PFSK-1 (cell line): ENCODE results near the gene TUBGCP3.

Experiments used
- FOXP2 ChIP-seq: optimal IDR thresholded peaks from 2 replicates; pipeline ENCODE3; 2011; ENCODE audit warnings: borderline replicate concordance, control low read depth, inconsistent platforms; ENCODE audit not compliant: insufficient read depth; ENCODE audit errors: extremely low read length, extremely low read depth
- POLR2AphosphoS5 ChIP-seq: IDR thresholded peaks from 2 replicates; pipeline ENCODE4 v1.6.1; 2012; ENCODE audit warnings: low read depth, mild to moderate bottlenecking, control low read depth, low read length, moderate library complexity
- SIN3A ChIP-seq: IDR thresholded peaks from 2 replicates; pipeline ENCODE4 v1.6.1; 2012; ENCODE audit warnings: mild to moderate bottlenecking, low read length, moderate library complexity, borderline replicate concordance; ENCODE audit not compliant: insufficient read depth
- TAF1 ChIP-seq: IDR thresholded peaks from 2 replicates; pipeline ENCODE4 v1.6.1; 2012; ENCODE audit warnings: low read length, control low read depth, borderline replicate concordance; ENCODE audit not compliant: insufficient read depth
- TF ChIP-seq, protein P1 (sequence below), 2 experiments: IDR thresholded peaks; 2 replicates each; pipeline versions ENCODE4 v1.6.1 to v1.8.0; 2011 to 2012; ENCODE audit warnings: low read depth in 2 of 2, low read length in 2 of 2, control low read depth in 1 of 2, inconsistent platforms in 1 of 2, mild to moderate bottlenecking in 1 of 2, moderate library complexity in 1 of 2; ENCODE audit not compliant: insufficient read depth in 1 of 2

TUBGCP3 gene

DNA sequence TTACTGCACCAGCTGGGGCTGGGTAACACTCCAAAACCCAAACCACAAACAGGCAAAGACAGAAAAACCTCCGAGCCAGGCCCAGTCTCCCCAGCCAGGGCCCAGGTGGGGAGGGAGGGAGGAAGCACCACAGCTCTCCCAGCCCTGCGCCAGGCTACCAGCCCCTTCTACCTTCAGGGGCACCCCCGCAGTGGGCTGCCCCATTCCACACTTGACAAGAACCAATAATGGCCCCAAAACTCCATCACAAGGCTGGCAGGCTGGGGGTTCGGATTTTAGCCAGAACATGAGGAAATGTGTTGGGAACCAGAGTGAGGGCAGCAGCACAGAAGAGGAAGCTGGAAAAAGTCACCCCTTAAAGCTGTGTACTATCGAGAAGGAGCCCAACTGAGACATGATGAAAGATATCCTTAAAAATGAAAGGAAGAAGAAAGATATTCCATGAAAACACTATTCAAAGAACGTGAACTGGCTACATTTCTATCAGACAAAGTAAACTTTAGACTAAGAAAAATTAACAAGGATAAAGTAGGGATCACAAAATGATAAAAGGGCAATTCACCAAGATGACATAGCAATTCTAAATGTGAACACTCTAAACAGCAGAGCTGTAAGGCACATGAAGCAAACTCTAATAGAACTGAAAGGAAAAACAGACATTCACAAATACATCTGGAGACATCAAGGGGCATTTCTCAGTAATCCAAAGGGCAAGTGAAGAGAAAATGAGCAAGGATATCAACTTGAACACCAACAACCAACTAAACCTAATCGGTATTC lies 12.9 kb downstream of the TUBGCP3 start:
- TF ChIP-seq FOXP2 (no peak), SIN3A (no peak), POLR2AphosphoS5 (no peak), TAF1 (no peak)
- TF ChIP-seq, protein P1, sequence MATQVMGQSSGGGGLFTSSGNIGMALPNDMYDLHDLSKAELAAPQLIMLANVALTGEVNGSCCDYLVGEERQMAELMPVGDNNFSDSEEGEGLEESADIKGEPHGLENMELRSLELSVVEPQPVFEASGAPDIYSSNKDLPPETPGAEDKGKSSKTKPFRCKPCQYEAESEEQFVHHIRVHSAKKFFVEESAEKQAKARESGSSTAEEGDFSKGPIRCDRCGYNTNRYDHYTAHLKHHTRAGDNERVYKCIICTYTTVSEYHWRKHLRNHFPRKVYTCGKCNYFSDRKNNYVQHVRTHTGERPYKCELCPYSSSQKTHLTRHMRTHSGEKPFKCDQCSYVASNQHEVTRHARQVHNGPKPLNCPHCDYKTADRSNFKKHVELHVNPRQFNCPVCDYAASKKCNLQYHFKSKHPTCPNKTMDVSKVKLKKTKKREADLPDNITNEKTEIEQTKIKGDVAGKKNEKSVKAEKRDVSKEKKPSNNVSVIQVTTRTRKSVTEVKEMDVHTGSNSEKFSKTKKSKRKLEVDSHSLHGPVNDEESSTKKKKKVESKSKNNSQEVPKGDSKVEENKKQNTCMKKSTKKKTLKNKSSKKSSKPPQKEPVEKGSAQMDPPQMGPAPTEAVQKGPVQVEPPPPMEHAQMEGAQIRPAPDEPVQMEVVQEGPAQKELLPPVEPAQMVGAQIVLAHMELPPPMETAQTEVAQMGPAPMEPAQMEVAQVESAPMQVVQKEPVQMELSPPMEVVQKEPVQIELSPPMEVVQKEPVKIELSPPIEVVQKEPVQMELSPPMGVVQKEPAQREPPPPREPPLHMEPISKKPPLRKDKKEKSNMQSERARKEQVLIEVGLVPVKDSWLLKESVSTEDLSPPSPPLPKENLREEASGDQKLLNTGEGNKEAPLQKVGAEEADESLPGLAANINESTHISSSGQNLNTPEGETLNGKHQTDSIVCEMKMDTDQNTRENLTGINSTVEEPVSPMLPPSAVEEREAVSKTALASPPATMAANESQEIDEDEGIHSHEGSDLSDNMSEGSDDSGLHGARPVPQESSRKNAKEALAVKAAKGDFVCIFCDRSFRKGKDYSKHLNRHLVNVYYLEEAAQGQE (IDR thresholded peaks at IDR 0.05; ENCODE audit: insufficient read depth in 1 of 2, low read depth in 2 of 2, low read length in 2 of 2): no peak

DNA sequence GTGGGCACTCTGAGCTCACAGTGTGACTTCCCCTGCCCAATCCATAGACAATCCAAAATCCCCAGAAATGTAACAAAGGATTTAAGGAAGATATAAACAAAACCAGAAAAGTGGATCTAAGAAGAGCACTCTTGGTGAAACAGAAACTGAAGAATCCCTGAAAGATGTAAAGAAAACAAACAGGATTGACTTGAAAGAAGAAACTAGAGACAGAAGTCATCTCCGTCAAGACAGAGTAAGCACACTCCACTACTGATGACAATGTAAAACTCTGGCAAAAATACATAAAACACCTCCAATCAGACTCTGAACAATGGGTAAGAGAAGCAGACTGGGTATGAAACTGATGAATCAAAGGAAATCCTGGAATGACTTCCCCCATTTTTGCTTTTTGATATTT lies 13.5 kb downstream of the TUBGCP3 start:
- TF ChIP-seq POLR2AphosphoS5: no peak
- TF ChIP-seq SIN3A: no peak
- TF ChIP-seq, protein P1 (IDR thresholded peaks at IDR 0.05; ENCODE audit: insufficient read depth in 1 of 2, low read depth in 2 of 2, low read length in 2 of 2): no peak
- TF ChIP-seq TAF1: no peak
- no peak for TF ChIP-seq FOXP2

DNA sequence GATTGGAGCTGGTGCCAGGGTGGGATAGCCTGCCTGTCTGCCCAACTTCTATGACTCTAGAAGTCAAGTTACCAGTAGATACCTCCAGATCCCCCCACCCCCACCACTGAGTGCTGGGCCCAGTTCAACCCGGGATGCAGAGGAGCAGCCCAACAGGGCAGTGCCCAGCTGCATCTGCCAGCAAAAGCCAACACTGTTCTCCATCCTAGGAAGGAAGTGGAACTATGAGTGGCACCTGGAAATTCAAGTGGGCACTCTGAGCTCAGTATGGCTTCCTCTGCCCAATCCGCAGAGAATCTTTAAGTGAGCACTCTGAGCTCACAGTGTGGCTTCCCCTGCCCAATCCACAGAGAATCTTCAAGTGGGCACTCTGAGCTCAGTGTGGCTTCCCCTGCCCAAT lies 14.2 kb downstream of the TUBGCP3 start:
- no peak for TF ChIP-seq TAF1
- TF ChIP-seq, protein P1 (IDR thresholded peaks at IDR 0.05; ENCODE audit: insufficient read depth in 1 of 2, low read depth in 2 of 2, low read length in 2 of 2): no peak
- TF ChIP-seq FOXP2: no peak
- TF ChIP-seq SIN3A: no peak
- TF ChIP-seq POLR2AphosphoS5: no peak

DNA sequence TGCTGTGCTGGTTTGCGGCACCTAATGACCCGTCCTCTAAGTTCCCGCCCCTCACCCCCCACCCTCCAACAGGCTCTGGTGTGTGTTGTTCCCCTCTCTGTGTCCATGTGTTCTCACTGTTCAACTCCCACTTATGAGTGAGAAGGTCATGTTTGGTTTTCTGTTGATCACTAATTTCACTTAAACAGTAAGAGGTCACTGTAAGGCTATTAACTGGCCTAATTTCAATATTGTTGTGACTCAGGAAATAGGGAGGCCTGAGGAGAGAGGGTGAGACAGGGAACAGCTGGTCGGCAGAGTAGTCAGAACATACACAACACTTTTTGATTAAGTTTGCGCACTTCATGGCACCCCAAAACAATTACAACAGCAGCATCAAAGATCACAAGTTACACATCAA lies 15.6 kb downstream of the TUBGCP3 start:
- TF ChIP-seq POLR2AphosphoS5: no peak
- TF ChIP-seq SIN3A: no peak
- TF ChIP-seq, protein P1 (IDR thresholded peaks at IDR 0.05; ENCODE audit: insufficient read depth in 1 of 2, low read depth in 2 of 2, low read length in 2 of 2): no peak
- TF ChIP-seq TAF1: no peak
- no peak for TF ChIP-seq FOXP2

DNA sequence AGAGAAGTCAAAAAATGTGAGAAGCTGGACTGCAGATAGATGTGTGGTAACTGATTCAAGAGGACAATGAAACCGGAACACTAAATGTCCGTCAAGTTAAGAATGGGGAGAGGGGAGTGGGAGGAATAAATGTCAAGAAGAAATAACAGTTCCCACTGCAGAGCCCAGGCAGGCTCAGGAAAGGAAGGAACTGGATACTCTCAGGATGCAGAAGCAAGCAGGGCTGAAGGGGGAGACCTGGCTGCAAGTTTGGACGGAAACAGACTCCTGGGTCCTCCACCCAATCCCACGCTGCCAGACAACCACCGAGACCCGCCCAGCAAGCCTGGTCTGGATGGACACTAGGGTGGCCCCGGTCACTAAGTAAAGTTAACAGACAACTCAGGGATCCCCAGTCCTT lies 18.1 kb downstream of the TUBGCP3 start:
- TF ChIP-seq TAF1 (no peak), POLR2AphosphoS5 (no peak), SIN3A (no peak), FOXP2 (no peak)
- TF ChIP-seq, protein P1 (IDR thresholded peaks at IDR 0.05; ENCODE audit: insufficient read depth in 1 of 2, low read depth in 2 of 2, low read length in 2 of 2): no peak
